HG03520 (cell line): Measurements from ENCODE around the gene USPL1.
A peak's percentile ranks its signal among the peaks of the same experiment; 100 is the strongest.
"Not testable (repeated sequence)": the region's sequence is repeated elsewhere in the genome, so short reads cannot be mapped to it uniquely, and the experiment has no call there.

Experiments
- ATAC-seq: cut with Tn5 transposase; IDR thresholded peaks from one replicate; pipeline ENCODE4 v1.9.1; 2021; ENCODE audit warnings: mild to moderate bottlenecking, moderate library complexity; ENCODE audit not compliant: unreplicated experiment

Gene USPL1

DNA sequence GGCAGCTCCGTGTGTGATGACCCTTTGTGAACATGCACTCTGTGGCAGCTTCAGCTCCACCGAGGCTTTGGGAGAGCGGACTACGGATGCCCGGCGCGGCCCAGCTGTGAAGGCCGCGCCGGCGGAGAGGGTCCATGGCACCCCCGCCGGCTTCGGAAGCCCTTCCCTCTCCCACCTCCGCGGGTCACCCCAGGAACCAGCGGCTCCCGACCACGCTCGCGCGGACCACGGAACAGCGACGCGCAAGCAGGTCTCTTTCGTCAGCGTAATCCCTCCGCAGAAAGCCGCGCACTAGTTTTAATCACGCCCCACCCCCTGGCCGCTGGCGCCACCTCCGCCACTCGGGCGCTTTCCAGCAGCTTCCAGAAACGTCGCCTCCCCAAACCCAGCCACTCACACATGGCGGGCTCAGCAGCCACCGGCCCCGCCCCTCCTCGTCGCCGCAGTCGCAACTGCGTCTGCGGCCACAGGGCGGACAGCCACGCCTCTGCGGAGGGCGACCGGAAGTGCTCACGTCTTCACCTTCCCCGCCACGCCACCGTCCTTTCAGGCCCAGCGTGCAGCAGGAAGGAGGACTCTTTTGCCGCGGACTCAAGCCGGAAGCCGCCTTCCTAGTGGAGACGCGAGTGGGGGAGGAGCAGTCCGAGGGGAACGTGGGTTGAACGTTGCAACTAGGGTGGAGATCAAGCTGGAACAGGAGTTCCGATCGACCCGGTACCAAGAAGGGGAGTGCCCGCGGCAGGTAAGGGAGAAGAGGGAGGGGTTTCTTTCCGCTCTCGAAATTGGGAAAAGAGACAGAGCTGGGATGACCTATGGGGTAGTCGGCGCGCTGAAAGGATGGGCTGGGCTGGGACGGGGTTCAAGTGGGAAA, at the start of gene USPL1:
TSS of gene USPL1 (plus strand) at position 606 of the 871 bp plus-strand sequence. CDS start 3,221 bp downstream, outside the sequence.
- peak; percentile 83 for ATAC-seq

DNA sequence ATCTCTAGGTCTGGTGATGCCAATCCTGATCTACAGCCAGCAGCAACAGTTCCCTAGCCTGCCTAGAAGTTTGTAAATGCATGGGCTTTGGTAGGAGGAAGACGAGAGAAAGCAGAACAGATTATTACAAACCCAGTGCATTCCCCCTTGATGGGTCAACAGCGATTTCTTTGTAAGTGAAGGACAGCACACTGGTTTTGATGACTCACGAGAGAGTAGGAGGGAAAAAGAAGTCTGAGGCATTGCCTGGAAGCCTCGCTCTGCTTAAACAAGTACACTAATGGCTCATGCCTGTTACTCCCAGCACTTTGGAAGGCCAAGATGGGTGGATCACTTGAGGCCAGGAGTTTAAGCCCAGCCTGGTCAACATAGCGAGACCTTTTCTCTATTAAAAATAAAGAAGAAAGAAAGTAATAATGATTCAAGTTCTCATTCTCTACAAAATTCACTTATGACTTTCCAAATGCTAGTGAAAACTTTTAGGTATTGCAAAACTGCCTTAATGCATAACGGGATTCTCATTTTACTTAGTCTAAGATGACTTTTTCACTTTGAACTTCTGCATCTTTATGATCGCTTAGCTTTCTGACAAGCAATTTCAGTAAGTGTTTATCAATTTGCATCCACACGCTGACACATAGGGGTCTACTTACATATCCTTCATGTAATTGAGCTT, 47.7 kb upstream of the USPL1 start:
- ATAC-seq: no peak

DNA sequence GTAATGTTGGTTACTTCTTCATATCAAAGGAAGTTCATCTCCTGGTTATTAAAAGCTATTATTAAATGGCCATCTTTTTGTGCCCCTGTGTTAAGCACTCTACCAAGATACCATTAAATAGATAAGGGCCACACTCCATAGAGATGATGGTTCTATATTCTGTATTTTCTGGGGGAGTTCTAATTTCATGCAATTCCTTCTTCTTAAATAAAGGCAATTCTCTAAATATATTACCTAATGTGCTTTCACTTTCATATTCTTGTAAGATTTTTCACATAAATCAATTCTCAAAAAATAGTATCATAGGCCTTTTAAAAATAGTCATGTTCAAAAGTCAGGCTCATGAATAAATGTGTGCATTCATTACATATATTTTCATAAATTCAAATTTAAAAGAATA, 47.0 kb upstream of the USPL1 start:
- no peak for ATAC-seq

DNA sequence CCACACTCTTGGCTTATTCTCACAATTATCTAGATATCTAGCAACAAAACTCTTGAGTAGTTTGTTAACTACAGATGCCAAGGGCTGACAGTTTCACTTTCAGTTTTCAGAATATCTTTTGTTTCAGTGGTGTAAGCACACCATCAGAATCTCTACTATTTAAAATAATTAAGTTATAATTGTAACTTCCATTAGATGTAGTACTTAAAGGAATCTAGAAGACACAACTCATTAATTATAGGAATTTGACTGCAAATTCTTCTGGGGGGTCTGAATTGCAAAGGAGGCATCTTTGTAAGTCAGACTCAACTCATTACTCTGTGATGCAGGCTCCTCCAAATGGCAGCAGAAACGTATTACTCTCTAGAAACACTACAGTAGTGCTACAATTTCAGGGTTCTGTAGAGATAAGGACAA, 44.9 kb upstream of the USPL1 start:
- ATAC-seq: peak; percentile 61

DNA sequence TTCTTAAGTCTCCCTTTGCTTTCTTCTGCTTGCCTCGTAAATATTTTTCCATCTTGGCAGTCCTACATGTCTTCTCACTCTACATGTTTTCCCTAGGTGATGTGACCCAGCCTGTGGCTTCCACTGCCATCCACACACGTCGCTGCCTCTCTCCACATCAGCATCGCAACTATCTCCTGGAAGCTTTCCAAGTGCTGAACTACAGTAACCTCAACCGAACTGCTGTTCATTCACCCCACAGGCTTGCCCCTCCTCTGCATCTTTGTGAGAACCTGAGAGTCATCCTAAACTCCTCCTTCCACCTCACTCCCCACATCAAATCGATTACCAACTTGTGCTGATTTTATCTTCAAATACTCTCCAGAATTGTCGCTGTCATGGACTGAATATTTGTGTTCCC, 41.2 kb upstream of the USPL1 start:
- ATAC-seq: no peak

DNA sequence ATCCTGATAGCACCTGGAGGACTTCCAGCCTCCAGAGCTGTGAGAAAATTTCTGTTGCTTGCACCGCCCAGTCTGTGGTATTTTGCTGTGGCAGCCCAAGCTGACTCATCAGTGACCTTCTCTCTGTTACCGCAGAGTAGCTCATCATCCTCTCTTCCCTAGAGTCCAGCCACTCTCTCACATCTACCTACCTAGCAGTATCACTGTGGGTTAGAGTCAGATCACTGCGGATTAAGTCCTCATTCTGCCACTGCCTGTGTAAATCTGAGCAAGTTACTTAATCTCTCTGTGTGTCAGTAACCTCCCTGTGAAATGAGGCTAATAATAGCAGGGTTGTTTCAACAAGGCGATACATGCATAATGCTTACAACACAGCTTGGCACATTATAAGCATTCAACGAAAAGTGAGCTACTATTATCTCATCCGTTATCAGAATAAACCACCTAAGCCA, 40.3 kb upstream of the USPL1 start:
- peak; percentile 76 for ATAC-seq

DNA sequence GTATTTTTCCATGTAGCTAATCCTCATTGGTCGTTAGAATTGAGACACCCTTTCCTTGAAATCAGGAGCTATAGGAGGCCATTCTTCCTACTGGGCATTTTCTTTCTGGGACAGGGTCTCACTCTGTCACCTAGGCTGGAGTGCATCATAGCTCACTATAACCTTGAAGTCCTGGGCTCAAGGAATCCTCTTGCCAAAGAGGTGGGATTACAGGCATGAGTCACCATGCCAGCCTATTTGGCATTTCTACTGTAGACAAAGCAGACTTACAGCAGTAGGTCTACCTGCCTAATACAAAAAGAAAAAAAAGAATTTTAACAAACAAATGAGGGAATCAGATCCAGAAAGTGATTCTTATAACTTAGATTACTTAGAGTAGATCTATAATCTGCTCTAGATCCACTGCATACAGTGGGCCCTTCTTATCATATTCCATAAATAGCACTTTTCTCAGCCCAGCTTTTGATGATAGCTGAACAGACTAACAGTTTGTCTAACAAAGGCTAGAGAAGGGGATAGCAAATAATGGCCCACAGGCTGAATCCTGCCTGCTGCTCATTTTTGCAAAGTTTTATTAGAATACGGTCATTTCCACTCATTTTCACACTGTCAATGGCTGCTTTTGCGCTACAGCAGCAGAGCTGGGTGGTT, 36.7 kb upstream of the USPL1 start:
- ATAC-seq: no peak

DNA sequence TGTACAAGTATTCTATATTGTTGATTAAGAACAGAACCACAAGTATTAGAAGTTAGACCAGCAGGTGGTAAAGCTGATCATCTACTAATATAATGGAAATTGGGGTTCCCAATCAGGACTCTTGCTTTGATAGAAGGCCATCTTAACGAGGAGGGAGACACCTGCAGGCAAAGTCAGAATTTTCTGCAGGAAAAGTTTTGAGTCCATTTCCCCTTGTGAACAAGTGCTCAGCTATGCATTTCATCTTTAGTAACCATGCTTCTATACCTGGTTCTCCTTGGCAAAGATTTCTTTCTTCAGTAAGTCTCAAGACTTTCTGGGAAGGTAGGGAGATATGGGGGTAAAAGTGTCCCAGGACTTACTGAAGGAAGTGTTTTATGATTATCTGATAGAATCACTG, 36.1 kb upstream of the USPL1 start:
- ATAC-seq: no peak

DNA sequence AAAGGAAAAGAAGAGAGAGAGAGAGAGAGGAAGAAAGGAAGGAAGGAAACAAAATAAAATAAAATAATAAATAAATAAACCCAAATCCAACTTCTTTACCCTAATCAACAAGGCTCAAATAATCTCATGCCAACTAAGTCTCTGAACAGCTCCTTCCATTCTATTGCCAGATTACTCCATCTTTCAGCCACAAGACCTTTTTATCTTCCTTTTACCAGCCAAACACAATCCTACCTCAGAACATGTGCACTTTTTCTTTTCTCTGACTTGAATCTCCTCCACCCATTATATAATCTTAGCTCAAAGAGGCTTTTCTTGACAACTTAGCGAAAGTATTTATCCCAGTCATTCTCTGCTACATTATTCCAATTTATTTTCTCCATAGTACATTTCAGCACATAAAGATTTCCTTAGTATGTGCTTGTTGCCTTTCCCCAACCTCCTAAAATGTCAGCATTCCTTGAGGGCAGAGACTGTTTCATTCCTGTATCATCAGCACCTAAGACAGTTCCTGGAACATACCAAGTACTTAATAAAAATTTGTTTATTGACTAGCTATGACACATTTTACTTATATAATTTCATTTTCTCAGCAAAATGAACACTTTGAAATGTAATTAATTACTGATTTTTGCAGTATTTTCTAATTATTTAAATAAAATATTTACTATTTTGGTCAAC, 33.5 kb upstream of the USPL1 start:
- ATAC-seq: no peak

DNA sequence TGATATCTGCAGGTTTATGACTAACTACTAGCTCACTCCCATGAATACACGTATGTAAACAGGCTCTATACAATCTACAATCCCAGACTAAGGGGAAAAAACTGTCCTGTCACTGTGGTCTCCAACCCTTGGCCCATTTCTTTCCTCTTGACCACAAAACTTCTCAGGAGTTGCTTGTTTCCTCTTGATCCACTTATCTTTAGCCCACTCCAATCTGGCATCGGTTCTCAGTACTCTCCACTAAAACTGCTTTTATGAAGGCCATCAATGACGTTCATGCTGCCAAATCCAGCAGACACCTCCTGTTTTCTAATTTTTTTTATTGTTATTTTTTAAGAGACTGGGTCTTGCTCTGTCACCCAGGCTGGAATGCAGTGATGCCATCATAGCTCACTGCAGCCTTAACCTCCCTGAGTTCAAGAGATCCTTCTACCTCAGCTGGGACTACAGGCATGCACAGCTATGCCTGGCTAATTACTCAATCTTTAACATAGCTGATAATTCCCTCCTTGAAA, 31.9 kb upstream of the USPL1 start:
- ATAC-seq: no peak

DNA sequence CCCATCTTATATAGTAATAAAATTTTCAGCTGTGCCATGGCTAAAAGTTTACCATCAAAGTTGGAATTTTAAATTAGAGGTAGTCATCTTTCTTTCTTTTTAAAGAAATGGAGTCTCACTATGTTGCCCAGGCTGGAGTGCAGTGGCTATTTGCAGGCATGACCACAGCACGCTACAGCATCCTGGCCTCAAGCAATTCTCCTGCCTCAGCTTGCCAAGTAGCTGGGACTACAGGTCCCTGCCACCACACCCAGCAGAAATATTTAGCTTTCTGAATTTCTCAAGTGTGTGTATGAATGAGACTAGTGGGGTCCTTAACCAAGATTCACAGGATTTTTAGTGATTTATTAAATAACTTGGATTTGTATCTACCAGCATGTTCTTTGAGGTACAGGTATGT, 30.5 kb upstream of the USPL1 start:
- no peak for ATAC-seq

DNA sequence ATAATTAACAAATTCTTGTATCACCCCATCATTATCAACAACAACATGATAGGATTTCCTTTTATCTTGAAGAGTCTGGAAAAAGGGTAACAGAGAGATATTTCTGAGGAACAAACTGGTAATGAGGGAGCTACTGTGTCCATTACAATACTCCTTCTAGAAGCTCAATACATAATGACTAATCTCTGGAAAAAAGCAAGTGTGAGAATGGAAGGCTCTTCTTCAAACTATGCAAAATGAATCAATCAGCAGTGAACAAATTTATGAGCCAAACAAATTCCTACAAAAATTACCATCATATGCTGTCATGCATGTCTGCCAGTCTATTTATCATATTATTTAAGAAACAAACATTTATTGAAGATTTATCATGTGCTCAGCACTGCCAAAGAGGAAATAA, 30.0 kb upstream of the USPL1 start:
- no peak for ATAC-seq

DNA sequence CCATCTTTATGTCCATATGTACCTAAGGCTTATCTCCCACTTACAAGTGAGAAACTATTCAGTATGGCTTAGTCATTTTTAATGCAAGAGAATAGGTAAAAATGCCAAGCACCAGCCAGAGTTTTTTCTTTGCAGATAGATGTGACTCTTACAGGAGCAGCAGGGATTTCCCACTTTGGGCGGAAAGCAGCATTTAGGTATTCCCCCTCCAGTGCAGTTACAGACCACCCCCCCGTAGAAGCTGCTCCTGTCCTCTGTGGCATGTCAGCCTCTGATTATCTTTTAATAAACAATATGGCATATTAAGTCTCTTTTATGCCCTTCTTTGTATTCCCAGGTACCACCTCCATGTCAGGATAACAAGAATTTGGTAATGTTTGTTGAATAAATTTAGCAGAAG, 24.7 kb upstream of the USPL1 start:
- no peak for ATAC-seq

DNA sequence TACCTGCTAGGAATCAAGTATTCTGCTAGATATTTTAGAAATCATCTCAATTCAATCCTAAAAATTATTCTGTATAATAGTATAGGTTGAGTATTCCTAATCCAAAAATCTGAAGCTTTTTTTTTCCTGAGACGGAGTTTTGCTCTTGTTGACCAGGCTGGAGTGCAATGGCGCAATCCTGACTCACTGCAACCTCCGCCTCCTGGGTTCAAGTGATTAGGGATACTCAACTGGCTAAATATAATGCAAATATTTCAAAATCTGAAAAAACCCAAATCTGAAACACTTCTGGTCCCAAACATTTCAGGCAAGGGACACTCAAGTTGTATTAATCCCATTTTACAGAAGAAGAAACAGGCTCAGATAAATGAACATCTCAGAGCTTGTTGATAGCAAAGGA, 17.2 kb upstream of the USPL1 start:
- ATAC-seq: no peak

DNA sequence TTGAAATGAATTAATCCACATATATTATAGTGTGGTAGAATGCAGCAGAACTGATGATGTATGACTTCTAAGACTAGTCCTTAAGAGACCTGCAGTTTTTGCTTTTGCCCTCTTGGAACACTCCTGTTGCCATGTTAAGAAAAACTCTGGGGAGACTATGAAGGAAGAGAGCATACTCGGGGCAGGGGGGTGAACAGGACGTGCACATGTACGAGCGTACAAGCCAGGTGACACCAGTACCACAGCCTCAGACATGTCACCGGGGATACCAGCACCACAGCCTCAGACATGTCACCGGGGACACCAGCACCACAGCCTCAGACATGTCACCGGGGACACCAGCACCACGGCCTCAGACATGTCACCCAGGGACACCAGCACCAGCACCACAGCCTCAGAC, 15.9 kb upstream of the USPL1 start:
- ATAC-seq: no peak

DNA sequence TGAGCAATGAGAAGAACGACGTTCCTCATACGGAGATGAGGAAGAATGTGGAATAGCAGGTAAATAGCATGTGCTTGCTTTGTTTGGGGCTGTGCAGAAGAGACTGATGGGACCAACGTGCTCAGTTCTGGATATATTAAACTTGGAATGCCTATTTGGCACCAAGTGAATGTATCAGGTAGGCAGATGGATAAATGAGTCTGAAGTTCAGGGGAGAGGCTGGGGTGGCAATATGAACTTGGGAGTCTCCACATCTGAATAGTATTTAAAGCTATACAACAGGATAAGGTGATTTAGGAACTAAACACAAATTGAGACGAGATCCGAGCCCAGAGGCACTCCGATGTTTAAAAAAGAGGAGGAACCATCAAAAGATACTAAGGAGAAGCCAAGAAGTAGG, 12.7 kb upstream of the USPL1 start:
- no peak for ATAC-seq

DNA sequence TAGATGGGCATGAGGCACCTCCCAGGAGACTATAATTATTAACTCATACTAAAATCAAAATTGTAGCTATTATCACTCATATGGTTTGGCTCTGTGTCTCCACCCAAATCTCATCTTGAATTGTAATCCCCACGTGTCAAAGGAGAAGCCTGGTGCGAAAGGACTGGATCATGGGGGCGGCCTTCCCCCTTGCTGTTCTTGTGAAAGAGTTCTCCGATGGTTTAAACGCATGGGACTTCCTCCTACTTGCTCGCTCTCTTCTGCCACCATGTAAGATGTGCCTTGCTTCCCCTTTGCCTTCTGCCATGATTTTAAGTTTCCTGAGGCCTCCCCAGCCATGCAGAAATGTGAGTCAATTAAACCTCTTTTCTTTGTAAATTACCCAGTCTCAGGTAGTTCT, 10.5 kb upstream of the USPL1 start:
- ATAC-seq: not testable (repeated sequence)

DNA sequence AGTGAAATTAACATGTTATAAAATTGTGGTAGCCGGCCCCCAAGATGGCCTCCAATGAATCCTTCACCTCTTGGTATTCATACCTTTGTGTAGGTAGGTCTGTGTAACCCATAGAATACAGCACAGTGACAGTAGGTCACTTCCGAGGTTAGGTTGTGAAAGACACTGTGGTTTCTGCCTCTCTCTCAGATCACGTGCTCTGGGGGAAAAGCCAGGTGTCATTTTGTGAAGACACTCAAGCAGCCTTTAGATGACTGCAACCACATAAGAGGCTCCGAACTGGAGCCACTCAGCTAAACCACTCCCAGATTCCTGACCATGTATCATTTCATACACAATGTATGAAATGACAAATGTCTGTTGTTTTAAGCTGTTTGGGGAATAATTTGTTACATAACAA, 9.8 kb upstream of the USPL1 start:
- ATAC-seq: peak; percentile 98

DNA sequence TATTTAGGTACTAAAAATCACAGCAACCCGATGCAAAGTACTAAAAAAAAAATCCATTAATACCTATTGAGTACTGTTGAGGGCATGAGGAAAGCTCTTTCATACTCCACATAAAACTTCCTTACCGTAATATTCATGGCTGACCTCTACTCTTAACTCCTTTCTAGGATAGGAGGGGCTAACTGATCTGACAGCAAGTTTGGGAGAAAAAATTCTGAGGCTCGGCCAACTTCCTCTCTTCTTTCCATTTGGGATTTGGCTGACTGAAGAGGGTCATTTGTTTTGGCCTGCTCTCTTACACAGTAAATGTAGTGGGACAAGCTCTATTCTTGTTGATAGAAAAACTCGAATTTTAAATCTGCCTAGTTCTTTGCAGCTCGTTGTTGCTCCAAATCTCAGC, 9.4 kb upstream of the USPL1 start:
- no peak for ATAC-seq

DNA sequence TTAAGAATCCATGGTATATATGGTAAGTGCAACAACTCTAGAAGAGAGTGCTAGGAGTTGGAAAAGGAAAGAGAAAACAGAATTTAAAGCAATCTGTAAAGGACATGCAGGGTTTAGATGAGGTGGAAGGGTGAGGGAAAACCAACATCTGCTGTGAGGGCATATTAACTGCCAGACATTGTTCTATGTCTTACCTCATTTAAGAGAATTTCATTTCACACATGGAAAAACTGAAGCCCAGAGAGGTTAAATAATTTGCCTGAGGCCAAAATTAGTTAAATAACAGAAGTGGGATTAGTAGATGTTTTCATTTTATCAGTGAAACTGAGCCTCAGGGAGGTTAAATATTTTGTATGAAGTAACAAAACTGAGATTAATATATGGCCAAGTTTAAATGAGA, 7.4 kb upstream of the USPL1 start:
- ATAC-seq: no peak

DNA sequence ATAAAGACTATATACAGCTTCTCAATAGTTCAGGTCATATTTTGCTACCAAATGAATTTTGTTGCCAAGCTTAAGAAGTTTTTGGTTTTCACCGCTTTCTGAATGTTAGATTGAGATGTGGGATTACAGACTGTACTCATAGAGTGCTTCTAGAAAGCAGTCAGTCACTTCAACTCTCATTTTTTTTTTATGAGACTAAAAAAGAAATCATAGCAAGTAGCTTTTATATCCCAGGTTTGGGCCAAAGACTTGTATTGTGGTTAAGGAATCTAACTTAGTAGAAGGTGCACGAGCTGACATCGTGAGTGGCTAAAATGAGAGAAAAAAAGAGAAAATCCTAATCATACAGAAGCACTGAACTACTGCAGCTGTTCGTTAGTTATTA, 2.2 kb upstream of the USPL1 start:
- ATAC-seq: no peak
